B cell (primary cell): ENCODE data around the gene B4GALT1.

Experiments
- CTCF ChIP-seq: fragments of 200-600 bp; IDR thresholded peaks from one replicate; pipeline ENCODE4 v1.8.0; 2022; ENCODE audit warnings: antibody characterized with exemption, mild to moderate bottlenecking
- EZH2 ChIP-seq: IDR thresholded peaks from 2 replicates; pipeline ENCODE4 v1.6.1; 2012; ENCODE audit warnings: borderline replicate concordance, low read depth, mild to moderate bottlenecking, moderate library complexity, low read length; ENCODE audit not compliant: insufficient read depth, poor library complexity, severe bottlenecking

GRCh38 chr9:33105959-33106358, 61.2 kb downstream of the B4GALT1 start:
- TF ChIP-seq CTCF (no peak), EZH2 (no peak)
